NCI-H187 treated with DMSO at 0.1 percent for 48 hours (cell line): Measurements from ENCODE around the gene TMEM14A.
A peak's percentile ranks its signal among the peaks of the same experiment; 100 is the strongest.
"Not testable (repeated sequence)": the region's sequence is repeated elsewhere in the genome, so short reads cannot be mapped to it uniquely, and the experiment has no call there.

Experiments used
- DNase-seq: peaks from one replicate; lab custom pipeline; 2025; lab: John Stamatoyannopoulos, UW

TMEM14A gene

DNA sequence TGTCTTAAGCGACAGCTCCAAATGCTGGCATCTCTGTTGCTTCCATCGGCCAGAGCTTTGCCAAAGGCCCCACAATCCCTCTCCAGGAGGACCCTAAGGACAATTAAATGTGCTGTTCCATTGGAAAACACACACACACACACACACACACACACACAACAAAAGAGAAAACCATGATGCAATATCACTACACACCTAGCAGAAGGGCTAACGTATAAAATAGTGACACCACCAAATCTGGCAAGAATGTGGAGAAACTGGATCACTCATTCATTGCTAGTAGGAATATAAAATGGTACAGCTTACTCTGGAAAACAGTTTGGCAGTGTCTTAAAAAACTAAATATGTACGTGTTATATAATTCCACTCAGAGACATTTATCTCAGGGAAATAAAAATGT, 13.0 kb upstream of the TMEM14A start:
- DNase-seq = no peak

DNA sequence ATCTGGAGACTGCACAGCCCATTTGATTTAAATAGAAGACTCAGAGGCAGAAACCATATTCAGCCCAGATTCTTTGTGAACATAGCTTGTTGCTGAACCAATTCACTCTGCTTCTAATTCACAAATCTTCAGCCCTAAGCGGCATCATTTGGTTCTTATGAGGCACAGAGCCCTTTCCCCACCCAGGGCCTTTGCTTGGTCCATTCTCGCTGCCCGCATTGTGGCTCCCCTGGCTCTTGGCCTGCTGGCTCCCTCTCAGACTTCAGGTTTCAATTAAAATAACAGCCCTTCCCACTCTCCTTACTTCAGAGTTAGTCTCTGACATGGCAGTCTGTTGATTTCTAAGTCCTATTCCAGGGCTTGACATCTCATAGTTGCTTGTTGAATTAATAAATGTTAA, 9.4 kb upstream of the TMEM14A start:
- no peak for DNase-seq

DNA sequence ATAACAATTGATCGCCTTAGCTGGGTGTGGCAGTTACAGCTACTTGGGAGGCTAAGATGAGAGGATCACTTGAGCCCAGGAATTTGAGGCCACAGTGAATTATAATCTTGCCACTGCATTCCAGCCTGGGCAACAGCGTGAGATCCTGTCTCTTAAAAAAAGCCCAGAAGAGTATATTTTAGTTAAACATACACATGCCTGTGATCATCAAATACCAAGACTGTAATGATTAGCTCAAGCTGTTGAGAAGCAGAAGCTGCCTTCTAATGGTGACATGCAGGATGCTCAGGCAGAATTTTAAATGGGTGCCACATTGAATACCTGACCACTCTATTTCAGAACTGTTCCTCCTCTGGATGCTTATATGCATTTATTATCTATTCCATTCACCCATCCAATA, 8.9 kb upstream of the TMEM14A start:
- DNase-seq = no peak

DNA sequence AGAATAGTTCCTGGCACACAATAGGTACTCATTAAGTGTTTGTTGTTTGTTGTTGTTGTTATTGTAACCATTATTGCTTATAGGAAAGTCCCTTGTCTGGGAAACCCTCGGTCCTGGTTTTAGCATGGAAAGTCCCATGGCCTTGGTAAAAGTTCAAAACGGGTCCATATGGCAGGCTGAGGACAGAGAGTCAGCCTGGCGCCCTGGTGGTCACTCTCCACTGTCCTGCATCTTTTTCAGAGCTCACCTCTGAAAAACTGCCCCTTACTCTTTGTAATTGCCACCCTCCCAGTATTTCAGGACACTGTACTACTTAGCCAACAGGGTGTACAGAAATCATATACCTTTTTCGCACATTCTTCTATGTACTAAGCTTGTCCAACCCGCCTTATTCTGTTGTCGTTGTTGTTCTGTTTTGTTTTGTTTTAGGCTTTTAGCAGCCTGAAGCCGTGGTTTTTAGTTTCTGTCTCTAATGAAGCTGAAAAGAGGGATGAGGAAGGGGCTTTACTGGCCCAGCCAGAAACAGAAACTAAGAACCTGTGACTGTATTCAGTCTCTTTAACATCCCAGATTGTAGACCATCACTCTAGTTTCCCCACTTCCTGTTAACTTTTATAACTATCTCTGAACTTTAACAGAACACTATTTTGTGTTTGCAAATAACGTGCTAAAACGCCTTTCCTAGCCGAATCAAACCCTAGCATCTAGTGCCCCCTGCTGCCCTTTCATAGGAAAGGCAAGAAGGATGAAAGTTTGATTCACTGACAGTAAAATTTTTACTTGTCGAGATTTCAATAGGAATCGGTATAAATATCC, 7.6 kb upstream of the TMEM14A start:
- DNase-seq = peak; percentile 24

DNA sequence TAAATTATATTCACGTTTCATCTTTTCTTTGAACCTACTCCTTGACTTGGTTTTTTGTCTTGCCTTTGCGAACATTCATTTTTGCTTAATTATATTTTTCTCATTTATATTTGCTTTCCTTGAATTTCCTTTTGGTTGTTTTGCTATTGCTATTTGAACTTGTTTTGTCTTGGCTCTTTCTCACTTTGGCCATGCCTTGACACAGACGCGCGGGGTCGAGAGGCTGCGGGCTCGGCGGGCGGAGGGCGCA, 7.1 kb upstream of the TMEM14A start:
- no peak for DNase-seq

DNA sequence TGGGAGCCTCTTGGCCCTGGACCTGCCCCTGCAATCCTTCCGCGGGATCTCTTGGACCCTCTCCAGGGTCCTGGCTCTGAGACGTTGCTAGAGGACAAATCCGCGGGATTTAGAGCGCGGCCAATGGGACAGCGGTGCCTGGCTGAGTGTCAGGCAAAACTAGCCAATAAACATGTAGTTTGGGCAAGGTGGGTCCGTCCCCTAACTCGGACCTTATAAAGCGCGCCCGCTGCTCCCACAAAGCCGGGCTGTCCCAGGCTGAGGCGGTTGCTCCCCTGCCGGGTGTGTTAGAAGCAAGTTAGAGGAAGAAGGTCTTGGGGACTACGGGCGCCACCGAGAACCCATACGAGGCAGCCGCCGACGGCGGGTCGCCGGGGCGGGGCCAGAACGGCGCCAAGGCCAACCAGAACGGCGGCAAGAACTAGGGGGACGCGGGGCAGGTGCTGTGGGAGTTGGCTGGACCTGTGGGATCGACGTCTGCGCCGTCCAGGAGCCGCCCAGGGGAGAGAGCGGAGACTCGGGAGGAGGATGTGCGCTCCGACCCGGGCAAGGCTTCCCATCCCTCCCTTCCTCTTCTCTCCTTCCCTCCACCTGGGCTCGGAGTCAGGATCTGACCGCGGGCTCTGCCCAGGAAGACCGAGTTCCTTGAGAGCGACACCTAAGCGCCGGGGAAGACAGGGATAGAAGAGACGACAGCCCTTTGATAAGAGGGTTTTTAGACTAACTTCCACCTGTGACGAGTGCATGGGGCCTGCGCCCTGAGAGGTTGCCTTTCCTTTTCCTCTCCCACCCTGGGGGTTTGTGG, 6.5 kb upstream of the TMEM14A start:
- DNase-seq = peak; percentile 68

DNA sequence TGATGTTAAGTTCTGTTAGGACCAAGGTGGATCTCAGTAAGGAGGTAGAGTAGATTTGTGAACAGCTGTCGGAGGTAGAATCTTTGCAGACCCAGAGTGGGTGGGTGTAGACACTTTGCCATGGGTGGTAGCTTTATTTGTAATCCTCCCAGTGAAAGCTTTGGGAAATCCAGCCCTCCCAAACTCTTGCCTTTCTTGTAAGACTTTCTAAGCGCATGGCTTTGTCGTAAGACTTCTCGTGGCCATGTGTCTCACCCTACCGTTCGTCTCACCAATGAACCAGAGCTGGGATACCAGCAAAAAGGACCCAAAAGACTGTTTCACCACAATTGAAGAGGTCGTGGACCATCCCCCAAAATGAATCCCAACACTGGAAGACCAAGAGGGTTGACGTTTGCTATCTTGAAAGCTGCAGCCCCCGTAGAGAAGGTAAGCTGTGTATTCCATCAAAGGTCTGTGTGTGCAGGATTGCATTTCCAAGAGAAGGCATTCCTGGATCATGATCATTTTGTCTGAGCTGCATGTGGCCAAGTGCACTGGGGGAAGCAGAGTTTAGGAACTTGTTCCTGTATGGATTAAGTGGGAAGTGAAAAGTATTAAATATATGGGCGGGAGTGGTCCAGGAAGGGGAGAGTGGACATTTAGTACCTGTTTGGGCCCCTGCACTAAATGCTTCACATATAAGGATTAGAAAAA, 5.8 kb upstream of the TMEM14A start:
- no peak for DNase-seq

DNA sequence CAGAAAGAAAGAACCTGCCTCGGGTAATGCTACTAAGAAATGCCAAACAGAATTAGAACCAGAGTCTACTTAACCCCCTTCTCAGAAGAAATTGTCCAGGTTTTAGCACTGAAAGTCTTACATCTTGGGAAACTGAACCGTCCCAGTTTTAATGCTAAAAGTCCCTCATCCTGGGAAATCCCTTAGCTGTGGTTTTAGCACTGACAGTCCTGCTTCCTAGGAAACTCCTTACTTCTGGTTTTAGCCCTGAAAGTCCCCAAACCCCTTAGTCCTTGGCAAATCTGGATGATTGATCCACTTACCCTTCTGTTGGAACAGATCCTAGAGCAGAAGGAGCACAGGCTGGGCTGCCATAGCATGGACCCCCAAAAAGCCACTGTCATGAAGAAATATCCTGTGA, 4.8 kb upstream of the TMEM14A start:
- no peak for DNase-seq

DNA sequence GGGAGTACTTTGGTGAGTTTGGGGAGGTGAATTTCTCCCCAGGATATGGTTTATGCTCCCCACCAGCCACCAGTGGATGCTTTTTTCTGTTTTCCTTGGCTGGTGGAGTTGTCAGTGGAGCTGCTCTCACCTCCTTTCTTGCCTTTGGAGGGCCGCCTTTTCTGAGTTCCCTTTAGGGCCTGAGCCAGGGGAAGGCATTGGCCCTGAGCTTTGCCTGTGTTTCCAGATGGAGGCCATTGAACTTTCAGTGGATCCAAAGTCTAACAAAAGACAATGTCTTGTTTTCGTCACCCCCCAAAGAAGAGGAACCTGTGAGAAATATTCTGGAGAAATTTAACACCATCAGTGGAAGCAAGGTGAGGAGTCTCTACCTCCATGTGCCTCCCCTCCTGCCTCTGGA, 4.4 kb upstream of the TMEM14A start:
- DNase-seq = no peak

DNA sequence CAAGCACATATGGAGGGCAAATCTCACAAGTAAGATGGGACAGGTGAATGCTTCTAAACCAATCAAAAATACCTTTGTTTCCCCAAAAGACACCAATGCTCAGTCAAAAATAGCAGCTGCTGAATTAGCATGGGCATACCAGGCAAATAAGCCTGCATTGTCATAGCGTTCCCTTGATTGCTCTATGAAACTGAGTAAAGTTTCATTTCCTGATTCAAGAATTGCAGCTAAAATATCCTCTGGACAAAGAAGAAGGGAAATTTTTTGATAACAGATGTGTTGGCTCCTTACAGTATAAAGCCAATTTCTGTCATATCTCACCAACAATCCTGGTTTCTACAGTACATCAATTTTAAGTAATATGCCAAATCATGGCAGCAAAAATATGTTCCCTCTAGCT, 3.3 kb upstream of the TMEM14A start:
- no peak for DNase-seq

DNA sequence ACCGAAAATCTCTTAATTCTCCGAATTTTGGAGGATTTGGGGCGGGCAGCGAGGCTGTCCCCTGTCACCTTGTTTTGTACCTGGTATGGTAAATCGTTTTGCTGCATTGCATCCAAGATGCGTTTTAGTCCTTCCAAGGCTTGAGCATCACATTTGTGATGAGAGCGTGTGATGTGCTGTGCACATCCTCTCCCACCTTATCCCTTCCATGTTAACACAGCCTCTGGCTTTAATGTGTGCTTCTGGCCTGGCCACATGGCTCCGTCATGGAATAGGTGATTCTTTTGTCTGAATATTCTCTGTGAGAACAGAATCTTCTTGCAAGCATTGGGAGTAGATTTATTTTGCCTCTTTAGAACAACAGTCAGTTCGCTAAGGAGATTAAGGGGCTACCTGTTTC, 763 bp downstream of the TMEM14A start:
- DNase-seq = no peak

DNA sequence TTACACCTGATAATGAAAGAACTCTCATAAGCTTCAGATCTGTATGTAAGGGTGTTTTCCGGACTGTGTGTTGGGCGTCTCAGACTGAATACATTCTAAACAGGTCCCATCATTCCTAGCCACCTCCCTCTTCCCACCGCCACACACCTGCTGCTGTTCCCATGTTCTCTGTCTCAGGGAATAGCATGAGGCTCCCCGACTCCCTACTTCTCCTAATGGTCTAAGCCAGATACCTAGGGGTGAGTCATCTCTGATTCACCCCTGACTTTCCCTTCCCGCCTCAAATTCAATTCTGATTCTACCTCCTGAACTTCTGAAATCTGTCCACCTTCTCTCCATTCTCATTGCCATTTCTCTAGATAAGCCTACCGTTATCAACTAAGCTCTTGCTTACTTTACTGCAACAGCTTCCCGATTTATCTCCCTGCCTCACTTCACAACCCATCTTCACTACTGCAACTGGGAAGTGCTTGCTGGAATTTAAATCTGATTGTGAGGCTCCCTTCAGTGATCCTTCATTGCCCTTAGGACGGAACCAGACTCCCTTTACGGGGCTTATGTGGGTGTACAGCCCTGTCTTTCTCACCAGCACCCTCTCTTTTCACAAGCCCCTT, 1.6 kb downstream of the TMEM14A start:
- no peak for DNase-seq

DNA sequence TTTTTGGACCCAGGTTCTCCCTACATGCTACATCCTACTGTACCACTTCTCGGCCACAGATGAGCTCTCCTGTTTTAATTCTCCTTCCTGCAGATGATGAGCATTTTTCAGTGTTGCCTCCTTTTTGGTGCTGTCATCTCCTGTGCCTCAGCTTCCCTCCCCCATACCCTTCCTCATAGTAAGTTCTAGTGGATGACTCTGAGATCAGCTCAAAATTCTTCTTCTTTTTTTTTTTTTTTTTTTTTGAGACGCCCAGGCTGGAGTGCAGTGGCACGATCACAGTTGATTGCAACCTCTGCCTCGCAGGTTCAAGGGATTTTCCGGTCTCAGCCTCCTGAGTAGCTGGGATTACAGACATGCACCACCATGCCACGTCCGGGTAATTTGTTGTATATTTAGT, 3.8 kb downstream of the TMEM14A start:
- DNase-seq = no peak

DNA sequence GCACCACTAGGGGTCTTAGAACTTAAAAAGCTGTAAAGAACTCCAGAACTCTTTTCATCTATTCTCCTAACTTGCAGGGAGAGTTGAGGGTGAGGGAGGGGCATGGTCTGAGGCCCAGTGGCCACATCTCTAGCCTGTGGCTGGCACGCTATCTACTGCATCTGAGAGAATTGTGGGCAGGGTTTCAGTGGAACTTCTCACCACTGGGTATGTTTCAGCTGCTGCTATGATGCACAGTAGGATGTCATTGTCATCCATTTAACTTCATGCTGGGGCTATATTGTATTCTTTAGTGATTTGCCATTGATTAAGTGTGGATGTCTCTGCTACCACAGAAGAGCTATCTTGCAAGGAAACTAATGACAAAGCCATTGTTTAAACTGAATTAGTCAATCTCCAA, 4.5 kb downstream of the TMEM14A start:
- no peak for DNase-seq

DNA sequence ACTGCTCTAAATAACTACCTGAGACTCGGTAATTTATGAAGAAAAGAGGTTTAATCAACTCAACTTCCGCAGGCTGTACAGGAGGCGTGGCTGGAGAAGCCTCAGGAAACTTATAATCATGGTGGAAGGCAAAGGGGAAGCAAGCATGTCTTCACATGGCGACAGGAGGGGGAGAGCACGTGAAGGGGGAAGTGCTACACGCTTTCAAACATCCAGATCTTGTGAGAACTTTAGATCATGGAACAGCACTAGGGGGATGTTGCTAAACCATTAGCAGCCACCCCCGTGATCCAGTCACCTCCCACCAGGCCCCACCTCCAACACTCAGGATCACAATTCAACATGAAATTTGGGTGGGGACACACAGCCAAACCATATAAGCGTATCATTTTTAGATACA, 5.7 kb downstream of the TMEM14A start:
- DNase-seq = not testable (repeated sequence)

DNA sequence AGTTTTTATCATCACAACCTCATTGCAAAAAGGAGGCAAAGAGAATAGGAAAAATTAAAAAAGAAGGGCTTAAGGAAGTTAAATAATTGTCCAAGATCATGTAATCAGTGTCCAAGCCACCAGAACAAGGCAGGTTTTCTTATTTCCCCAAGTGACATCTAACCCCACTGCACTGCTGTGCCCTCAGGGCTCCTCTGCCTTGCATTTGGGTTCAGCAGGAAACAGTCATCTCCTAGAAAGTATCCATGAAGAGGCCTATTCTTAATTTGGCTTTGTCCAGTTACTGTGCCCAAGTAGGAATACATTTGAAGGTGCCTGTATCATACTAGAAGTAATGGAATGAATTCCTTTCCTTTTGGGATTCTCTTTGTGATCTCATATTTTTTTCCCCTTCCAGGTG, 10.5 kb downstream of the TMEM14A start:
- no peak for DNase-seq

DNA sequence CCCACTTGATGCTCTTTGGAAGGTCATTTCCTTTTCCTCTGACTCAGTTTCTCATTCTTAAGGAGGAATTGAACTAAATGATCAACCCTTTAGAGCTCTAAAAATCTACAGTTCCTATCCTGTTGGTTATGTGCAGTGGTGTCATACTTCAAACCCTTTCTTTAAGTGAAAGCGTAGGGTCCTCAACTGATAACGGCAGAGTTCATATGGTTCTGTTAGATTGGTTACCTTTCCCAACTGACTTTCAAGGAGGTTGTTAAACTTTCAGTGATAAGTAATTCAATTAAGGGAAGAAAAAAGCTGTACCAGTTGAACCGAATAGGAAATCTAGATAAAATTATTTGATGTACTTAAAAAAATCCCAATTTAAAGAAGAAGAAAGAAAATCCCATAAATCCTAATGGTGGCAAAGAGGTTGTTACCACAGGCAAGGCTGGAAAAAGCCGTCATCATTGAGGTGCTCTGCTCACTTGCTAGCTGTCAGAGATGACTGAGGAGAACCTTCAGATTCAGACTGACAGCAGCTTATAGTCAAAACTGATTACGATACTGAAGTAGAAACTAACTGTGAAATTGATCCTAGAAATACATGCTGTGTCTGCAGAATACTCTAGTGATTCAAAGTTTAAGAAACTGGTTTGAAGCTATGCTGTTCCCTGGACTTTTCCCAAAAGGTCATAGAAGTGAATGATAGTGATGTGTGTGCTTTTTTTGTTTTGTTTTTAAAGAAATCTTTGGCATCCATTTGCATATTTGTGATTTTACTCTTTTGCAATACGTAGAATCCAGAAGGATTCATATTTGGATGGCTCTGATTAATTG, 16.2 kb downstream of the TMEM14A start:
- no peak for DNase-seq

DNA sequence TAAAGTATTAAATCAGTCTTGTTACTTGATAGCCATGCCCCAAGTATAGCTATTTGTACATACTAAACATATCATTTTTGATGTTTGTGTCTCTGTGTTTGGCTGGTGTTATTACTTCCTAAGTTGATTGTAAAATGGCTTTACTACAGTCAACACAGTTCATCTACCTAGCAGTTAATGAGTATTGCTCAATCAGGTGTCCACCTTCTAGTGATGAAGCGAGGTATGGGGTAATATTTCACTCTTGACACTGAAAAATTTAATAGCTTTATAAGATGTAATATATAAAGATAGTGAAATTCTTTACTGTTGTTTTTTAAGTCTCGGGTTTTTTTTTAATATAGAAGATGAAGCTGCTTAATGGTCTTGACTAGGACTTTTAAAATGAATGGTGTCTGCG, 18.9 kb downstream of the TMEM14A start:
- DNase-seq = no peak

DNA sequence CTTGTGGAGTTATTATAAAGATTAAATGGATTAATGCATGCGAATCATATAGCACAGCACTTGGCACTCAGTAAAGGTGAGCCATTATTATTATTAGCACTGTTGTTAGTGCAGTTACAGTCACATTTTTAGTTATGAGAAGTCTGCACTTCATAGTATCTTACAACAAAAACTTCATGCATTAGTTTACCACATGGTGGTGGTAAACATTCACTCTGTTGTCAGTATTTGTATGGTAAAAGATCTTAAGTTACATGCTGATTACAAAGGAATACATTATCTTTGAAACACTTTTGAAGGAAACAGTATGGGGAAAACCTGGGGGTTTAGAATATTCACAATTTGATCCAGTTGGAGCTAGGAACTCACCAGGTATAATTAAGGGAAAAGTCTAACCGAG, 20.8 kb downstream of the TMEM14A start:
- no peak for DNase-seq

DNA sequence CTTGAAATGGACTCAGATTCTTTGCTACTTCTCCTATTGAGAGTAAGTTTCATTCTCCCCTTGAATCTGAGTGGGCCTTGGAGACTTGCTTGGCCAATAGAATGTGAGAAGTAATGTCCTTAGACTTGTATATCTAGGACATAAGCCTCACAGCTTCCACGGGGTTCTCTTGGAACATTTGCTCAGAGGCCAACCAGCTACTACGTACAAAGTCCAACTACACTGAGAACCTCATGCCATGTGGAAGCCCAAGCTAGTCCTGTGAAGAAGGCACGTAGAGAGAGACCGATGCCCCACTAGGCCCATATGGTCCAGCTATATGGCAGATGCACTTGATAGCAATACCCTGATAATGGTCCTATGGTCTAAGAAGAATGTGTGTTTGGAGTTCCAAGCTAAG, 22.9 kb downstream of the TMEM14A start:
- no peak for DNase-seq

DNA sequence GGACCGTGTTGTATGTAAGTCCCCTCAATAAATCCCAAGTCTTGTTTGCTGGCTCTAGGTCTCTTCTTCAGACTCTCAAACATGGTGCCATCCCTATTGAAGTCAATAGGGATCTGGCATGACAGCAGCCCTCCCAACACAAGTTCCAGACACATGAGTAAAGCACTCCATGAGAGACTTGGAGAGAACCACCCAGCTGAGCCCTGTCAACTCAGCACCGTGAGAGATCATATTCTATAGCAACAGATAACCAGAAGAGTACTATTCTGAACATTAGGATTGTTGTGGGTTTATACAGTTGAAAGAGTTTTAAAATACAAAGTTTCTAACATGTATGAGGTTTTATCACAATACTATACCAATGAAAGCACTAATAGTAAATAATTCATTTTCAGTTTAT, 23.5 kb downstream of the TMEM14A start:
- no peak for DNase-seq

DNA sequence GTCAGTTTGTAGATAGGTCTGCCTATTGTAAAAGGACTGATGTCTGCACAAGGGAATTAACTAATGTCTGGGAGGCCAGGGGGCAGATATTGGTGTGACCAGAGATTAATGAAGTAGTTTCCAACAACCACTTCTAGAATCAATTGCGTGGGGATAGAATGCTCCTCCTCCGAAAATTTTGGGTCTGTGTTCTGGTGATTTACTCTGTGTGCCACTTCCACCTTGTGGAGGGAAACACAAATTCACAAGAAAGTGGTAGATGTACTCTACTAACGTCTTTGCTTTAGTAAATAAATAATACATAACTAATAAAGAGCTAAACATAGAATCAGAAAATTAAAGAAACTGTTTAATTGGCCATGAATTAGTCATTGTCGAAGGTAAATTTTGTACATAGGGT, 25.5 kb downstream of the TMEM14A start:
- DNase-seq = no peak
